ENCODE results near the gene SAP25. TPM values are rescaled to one million over a fixed set of nuclear protein-coding genes. Genes with fewer than 3 reads are reported as not detected.

Gene SAP25
- total RNA-seq, 1 experiment from 2014 or later = 4.4 TPM

- CTCF ChIA-PET = interaction anchor here (1.2 kb wide), 1 partner anchor 9 kb away, joined by 4 read pairs; no protein-coding TSS in a partner anchor
Measured at GRCh38 chr7:100620239-100620638, 46.5 kb upstream of the SAP25 start.

More at GRCh38 chr7:100620239-100620638, 46.5 kb upstream of the SAP25 start:
- ATAC-seq (no peak), DNase-seq (ENCODE audit: low read depth, low spot score) (no peak)
- H3K9me3 ChIP-seq (ENCODE audit: control insufficient read depth in 1 of 2, insufficient read depth in 1 of 2, low read depth in 1 of 2, low read length in 2 of 2) = no peaks in the 10 kb centered on the region
- no peak overlapping the region for H3K4me2 ChIP-seq (ENCODE audit: low read length)
- no peak overlapping the region for H3K9ac ChIP-seq (ENCODE audit: low read length)
- POLR2A ChIA-PET = no interaction called here
- no peaks in the 10 kb centered on the region for H3K27me3 ChIP-seq (ENCODE audit: insufficient read depth, low read length)
- TF ChIP-seq EZH2 (IDR thresholded peaks at IDR 0.05) (no peak), CEBPB (IDR thresholded peaks at IDR 0.05; ENCODE audit: low read depth) (no peak), EGR1 (IDR thresholded peaks at IDR 0.05; ENCODE audit: low read depth) (no peak), ZNF274 (IDR thresholded peaks at IDR 0.05; ENCODE audit: low read depth, low read length) (no peak), SIN3A (IDR thresholded peaks at IDR 0.05; ENCODE audit: low read depth) (no peak), CBX3 (IDR thresholded peaks at IDR 0.05; ENCODE audit: low read depth) (no peak), REST (IDR thresholded peaks at IDR 0.05; ENCODE audit: low read depth) (no peak), YY1 (IDR thresholded peaks at IDR 0.05; ENCODE audit: extremely low read depth, insufficient replicate concordance, low read depth, low read length) (no peak), EZH2phosphoT487 (IDR thresholded peaks at IDR 0.05; ENCODE audit: borderline replicate concordance) (no peak), ELF1 (IDR thresholded peaks at IDR 0.05; ENCODE audit: borderline replicate concordance, low read depth) (no peak), JUND (IDR thresholded peaks at IDR 0.05) (no peak), MAX (IDR thresholded peaks at IDR 0.05) (no peak), SP1 (IDR thresholded peaks at IDR 0.05; ENCODE audit: low read depth) (no peak), POLR2A (IDR thresholded peaks at IDR 0.05; ENCODE audit: borderline replicate concordance, extremely low read depth, insufficient read depth, insufficient read length) (no peak), ZBTB33 (IDR thresholded peaks at IDR 0.05; ENCODE audit: extremely low read depth, insufficient replicate concordance, low read length) (no peak), ATF3 (IDR thresholded peaks at IDR 0.05) (no peak), FOSL1 (IDR thresholded peaks at IDR 0.05; ENCODE audit: low read depth) (no peak)
- no peak overlapping the region for H3K27ac ChIP-seq (ENCODE audit: low read depth, low read length)
- no peak overlapping the region for H2AFZ ChIP-seq (ENCODE audit: low read depth, low read length, poor library complexity, severe bottlenecking)
- no peaks in the 10 kb centered on the region for H3K79me2 ChIP-seq (ENCODE audit: insufficient read depth, low read length)
- peaks cover 0 to 8% of the 10 kb centered on the region in 2 experiments; a peak in 2 of 4 replicates for H3K4me1 ChIP-seq (ENCODE audit: control insufficient read depth in 1 of 2, insufficient read depth in 2 of 2, low read length in 2 of 2)
- RAD21 ChIA-PET (ENCODE audit: low non-redundant PET in 1 of 2, low total read pairs in 2 of 2, uncharacterized antibody in 2 of 2, unreplicated experiment in 2 of 2) = no interaction called here
- H4K20me1 ChIP-seq (ENCODE audit: insufficient read depth) = no peaks in the 10 kb centered on the region
- no peaks in the 10 kb centered on the region for H3K9me2 ChIP-seq (ENCODE audit: insufficient read depth)
- no TSS peak for BruUV-seq (replicated peaks)
- no peak overlapping the region for H3K4me3 ChIP-seq (replicated peaks in 1 of 2; ENCODE audit: low read depth in 1 of 2, low read length in 2 of 2)
- intact Hi-C loops (cut with micrococcal nuclease) = no loop called here
- H3K36me3 ChIP-seq (ENCODE audit: control insufficient read depth in 1 of 2, insufficient read depth in 2 of 2, low read length in 2 of 2) = peaks cover 0 to 2% of the 10 kb centered on the region in 2 experiments; a peak in 1 of 4 replicates

Measured in HCT116 (cell line).